GM21447 (cell line): ENCODE results near the gene PDIA2.

Source experiments
- ATAC-seq: cut with Tn5 transposase; IDR thresholded peaks from one replicate; pipeline ENCODE4 v1.9.1; 2021; ENCODE audit not compliant: unreplicated experiment

The PDIA2 gene

GRCh38 chr16:296806-297510, 14.0 kb downstream of the PDIA2 start:
- ATAC-seq = no peak

DNA sequence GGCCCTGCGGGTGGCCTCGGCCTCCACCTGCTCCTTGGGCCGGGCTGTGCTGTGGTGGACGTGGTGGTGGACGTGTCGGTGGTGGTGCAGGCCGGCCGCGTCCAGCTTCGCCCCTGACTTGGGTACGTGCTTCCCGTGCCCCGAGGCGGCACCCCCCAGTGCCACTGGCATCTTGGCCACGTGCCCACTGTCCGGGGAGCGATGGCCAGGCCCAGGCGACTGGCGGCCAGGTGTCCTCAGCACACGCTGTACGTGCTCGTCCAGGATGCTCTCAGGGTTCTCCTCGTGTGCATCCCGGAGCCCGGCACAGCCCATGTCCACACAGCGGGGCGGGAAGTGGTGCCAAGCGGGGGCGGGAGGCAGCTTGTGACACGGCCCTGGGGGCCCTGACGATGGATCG, 14.9 kb downstream of the PDIA2 start:
- ATAC-seq = no peak

DNA sequence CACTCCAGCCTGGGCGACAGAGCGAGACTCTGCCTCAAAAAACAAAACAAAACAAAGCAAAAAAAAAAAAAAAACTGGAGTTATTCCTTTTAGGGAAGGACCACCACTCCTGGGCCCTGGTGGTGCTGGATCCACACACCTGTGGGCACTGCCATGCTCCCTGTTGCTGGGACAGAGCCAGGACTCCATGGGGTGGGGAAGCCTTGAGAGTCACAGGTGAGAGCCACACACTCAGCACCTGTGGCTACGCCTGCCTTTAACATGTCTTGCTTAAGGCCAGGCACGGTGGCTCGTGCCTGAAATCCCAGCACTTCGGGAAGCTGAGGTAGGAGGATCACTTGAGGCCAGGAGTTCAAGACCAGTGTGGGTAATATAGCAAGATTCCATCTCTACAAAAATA, 18.3 kb downstream of the PDIA2 start:
- no peak for ATAC-seq

DNA sequence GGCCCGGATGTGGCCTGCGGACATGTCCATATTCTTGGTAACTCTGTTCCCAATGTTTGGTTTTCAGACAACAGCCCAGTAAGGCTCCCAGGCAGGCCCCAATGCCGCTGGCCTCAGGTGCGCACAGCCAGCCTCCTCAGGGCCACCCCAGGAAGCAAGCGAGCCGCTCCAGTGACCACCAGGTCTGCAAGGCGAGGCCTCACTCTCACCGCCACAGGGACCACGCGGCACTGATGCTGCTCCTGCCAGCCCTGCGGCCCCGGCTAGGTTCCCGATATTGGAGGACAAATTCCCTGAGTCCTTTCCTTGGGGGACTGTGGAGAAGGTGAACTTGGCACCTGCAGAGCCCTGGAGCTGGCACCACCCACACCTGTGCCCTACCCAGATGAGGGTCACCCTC, 19.0 kb downstream of the PDIA2 start:
- no peak for ATAC-seq

DNA sequence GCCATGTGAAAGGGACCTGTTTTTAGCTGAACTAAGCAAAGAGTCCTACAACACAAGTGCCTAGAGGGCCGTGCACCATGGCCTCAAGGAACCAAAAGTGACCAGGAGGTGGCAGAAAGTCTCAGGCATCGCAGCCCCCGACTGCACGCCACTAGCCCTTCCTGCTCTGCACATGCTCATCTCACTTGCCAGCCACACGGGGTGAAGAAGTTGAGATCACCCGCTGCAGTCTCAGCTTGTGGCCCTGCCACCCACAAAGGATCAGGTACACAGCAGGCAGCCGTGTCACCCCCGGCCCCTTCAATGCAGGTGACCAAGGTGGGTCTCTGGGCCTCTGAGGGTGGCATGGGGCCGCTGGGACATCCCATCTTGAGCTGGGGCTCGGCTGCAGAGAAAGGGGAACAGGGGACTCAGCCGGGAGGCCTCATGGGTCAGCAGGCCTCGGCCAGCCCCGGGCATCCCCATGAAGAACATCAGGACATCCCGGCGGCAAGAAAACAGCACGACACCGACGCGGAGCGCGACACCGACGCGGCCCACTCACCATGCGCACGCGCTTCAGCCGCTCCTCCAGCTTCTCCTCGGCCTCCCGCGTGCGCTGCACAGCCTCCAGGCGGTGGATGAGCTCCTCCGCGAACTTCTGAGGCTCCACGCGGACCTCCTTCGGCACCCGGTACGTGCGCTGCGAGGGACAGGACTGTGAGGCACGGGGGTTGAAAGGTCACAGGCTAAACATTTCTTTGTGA, 21.0 kb downstream of the PDIA2 start:
- ATAC-seq = no peak

DNA sequence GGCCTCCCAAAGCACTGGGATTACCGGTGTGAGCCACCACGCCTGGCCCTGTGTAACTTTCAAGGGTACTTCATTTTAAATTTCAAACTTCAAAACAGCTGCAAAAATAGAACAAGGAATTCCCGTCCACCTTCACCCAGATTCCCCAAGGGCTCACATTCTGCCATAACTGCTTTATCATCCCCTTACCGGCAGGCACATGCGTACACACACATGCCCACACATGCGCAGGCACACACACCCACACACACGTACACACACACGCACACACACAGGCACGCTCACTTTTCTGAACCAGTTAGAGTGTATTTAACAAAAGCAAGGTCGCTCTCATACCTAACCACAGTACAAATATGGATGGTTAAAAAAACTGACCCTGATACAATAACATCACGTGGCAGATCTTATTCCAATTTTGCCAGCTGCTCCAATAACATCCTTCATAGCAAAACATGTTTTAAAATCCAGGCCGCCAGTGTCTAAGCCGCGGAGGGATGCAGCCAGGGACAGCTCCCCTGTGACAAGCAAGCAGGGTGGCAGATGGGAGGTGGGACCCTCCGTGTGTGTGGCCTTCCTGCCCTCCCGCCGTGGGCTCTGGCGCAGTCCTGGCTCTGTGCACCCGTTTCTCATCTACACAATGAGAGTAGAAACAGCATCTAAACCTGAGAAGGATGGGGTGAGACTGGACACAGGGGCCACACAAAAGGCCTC, 23.1 kb downstream of the PDIA2 start:
- ATAC-seq = no peak

DNA sequence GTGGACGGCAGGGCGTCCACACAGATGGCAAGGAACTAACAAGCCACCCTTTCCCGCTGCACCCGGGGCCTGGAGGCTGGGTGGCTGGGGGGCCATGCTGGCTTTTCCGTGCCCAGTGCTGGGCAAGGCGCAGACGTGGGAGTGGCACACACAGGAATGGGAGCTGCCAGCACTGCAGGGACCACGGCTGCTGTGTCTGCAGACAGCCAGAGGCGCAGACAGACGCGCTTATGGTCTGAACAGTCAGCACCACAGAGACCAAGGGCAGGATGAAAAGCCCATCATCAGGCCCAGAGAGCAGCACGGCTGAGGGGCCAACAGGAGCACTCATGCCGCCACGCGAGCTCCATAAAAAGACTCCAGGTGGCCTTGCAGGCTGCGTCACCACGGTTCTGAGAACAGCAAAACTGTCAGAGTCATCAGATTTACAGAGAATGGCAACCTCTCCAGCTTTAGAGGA, 24.0 kb downstream of the PDIA2 start:
- no peak for ATAC-seq

GRCh38 chr16:307691-308312, 24.8 kb downstream of the PDIA2 start:
- no peak for ATAC-seq

- ATAC-seq = no peak
These were observed 26.5 kb downstream of the PDIA2 start for GRCh38 chr16:309476-309875.

GRCh38 chr16:311725-312124, 28.8 kb downstream of the PDIA2 start:
- no peak for ATAC-seq

GRCh38 chr16:314351-314750, 31.4 kb downstream of the PDIA2 start:
- ATAC-seq = no peak

DNA sequence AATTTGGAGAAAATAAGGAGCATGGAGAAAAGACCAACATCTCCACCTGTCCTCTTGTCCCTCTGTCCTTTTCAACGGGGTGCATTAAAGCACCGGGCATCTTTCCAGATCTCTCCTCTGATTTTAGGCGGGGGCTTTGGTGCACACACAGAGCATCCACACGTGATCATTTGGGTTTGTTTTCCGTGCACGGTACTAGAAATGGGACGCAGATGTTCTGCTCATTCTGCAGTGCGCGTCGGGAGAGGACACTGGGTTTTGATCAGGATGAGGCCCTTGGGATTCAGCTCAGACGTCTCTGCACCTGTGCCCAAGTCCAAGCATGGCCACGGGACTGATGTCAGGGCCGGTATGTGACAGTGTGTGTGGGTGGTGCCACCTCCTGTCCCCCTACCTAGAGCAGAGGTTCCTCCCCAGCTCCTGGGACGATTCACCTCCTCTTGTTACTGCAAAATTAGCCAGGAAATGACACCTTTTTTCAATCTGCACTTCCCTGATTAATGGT, 31.9 kb downstream of the PDIA2 start:
- ATAC-seq = no peak

DNA sequence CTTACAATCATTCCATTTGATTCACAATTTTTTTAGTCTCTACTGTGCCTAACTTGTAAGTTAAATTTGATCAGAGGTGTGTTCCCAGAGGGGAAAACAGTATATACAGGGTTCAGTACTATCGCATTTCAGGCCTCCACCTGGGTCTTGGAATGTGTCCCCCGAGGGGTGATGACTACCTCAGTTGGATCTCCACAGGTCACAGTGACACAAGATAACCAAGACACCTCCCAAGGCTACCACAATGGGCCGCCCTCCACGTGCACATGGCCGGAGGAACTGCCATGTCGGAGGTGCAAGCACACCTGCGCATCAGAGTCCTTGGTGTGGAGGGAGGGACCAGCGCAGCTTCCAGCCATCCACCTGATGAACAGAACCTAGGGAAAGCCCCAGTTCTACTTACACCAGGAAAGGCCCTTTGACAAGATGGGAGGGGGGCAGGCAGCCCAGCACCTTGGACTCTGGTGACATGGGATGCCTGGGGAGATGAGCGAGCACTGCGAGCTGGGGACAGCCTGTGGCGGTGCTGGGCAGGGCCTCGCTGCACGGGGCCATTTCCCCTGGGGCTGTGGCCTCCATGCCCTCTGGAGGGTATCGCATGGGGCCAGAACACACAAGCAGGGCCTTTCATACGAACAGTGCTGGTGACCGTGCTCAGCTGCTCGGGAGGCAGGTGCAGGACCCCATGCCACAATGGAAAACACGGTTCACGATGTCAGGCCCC, 33.9 kb downstream of the PDIA2 start:
- no peak for ATAC-seq

DNA sequence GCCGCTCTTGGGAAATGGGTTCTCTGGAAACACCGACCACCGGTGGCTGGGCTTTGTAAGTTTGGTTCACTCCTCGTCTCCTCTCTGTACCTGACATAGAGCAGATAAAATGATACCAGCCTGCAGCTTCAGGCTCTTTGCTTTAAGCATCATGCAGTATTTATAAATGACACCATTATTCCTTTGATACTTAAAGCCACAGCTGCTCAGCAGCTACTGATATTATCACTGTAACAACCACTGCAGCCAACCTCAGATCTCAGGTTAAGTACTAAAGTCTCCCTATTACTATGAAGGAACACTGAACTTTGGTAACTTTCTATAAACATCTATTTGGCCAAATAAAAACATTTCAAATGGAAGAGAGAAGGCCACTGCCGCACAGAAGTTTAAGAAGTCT, 34.6 kb downstream of the PDIA2 start:
- no peak for ATAC-seq

DNA sequence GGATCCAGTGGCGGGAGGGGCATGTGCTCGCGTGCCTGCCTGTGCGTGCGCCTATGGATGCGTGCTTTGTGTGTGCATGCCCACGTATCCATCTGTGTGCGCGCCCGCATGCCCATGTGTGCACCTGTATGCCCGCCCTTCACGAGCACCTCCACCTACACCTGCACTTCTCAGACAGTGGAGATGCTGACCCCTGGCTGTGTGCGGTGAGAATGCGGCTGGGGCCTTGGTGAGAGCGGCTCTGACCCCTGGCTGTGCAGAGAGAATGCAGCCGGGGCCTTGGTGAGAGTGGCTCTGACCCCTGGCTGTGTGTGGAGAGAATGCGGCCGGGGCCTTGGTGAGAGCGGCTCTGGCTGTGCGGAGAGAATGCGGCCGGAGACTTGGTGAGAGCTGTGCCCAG, 35.7 kb downstream of the PDIA2 start:
- no peak for ATAC-seq

DNA sequence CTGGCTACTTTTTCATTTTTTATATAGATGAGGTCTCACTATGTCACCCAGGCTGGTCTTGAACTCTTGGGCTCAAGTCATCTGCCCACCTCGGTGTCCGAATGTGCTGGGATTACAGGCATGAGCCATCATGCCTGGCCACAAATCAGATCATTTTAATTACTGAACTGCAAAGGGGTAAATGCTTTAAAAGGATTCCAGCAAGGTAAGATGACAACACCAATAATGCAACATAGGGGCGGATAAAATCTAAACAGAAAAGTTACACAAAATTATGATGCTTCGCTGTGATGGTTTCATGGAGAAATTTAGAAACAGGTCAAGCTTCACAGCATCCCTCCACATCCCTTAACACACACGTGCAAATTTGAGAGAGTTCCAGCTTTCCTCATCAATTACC, 37.2 kb downstream of the PDIA2 start:
- no peak for ATAC-seq

DNA sequence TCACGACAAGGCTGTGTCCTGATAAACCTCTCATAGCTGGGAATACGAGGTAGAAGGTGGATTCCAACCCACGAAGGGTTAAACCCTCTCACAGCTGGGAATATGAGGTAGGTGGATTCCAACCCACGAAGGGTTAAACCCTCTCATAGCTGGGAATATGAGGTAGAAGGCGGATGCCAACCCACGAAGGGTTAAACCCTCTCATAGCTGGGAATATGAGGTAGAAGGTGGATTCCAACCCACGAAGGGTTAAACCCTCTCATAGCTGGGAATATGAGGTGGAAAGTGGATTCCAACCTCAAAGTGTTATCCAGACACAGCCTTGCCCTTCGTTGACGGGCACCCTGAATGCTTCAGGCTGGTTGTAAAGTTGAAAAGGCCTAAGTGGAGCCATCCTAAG, 38.6 kb downstream of the PDIA2 start:
- ATAC-seq = no peak

- no peak for ATAC-seq
These were observed 39.6 kb downstream of the PDIA2 start for GRCh38 chr16:322476-323143.

- no peak for ATAC-seq
These were observed 41.2 kb downstream of the PDIA2 start for GRCh38 chr16:324201-324450.
